ENCODE data around the gene SULF2. TPM values are rescaled to one million over a fixed set of nuclear protein-coding genes. Genes with fewer than 3 reads are reported as not detected.
"Not testable (repeated sequence)": the region's sequence is repeated elsewhere in the genome, so short reads cannot be mapped to it uniquely, and the experiment has no call there.

The SULF2 gene
- total RNA-seq, 1 donor from 2014 or later, result 97.8 TPM

DNA sequence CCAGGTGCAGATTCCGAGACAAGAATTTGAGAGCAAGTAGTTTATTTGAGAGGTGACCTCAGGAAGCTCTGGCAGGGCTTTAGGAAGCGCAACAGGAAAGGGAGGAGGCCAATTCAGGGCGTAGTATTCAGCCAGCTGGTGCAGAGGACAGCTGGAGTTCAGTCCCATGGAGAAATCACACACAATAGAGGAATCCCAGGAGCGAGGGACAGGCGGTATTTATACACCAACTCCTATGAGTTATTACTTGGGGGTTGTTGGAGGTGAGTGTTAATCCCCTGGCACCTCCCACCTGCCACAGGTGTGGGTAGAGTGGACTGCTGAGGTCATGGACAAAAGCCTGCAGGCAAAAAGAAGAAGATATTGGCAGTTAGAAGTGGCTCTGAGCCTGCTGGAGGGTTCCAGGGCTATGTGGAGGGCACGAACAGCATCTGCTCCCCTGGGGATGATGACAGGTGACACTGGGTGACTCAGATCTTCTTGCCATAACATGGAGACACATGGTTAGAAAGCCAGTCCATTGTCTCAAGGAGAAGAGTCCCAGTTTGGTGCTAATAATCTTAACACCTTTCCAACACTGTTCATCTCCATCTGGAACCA lies 13.9 kb upstream of the SULF2 start:
- Mint-ChIP-seq H3K4me3 (ENCODE audit: unreplicated experiment) (no peak overlapping the region), H3K27me3 (ENCODE audit: unreplicated experiment) (peaks cover 7% of the 10 kb centered on the region), H3K27ac (ENCODE audit: unreplicated experiment) (no peak overlapping the region), H3K36me3 (ENCODE audit: unreplicated experiment) (no peaks in the 10 kb centered on the region), H3K4me1 (ENCODE audit: low read depth, unreplicated experiment) (peaks cover 4% of the 10 kb centered on the region), H3K9me3 (ENCODE audit: unreplicated experiment) (peaks cover 3% of the 10 kb centered on the region)
- DNase-seq, result no peak
- TF ChIP-seq, protein P1, sequence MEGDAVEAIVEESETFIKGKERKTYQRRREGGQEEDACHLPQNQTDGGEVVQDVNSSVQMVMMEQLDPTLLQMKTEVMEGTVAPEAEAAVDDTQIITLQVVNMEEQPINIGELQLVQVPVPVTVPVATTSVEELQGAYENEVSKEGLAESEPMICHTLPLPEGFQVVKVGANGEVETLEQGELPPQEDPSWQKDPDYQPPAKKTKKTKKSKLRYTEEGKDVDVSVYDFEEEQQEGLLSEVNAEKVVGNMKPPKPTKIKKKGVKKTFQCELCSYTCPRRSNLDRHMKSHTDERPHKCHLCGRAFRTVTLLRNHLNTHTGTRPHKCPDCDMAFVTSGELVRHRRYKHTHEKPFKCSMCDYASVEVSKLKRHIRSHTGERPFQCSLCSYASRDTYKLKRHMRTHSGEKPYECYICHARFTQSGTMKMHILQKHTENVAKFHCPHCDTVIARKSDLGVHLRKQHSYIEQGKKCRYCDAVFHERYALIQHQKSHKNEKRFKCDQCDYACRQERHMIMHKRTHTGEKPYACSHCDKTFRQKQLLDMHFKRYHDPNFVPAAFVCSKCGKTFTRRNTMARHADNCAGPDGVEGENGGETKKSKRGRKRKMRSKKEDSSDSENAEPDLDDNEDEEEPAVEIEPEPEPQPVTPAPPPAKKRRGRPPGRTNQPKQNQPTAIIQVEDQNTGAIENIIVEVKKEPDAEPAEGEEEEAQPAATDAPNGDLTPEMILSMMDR (IDR thresholded peaks at IDR 0.05; ENCODE audit: partially characterized antibody, unreplicated experiment), result no peak

DNA sequence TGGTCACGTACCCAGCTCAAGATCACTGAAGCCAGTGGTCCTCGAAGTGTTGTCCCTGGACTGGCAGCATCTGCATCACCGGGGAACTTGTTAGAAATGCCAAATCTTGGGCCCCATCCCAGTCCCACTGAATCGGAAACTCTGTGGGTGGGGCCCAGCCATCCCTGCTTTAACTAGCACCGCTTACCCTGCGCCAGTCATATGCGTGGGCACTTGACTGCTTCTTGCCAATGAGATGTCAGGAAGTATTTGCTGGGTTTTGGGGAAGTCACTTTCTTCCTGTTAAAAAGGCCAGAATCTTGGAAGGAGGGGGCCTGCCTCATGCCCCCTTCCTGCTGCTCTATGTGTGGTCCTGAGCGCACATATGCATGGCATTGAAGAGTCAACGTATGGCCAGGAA lies 11.7 kb upstream of the SULF2 start:
- Mint-ChIP-seq H3K9me3 (ENCODE audit: unreplicated experiment) (no peaks in the 10 kb centered on the region), H3K4me3 (ENCODE audit: unreplicated experiment) (no peak overlapping the region), H3K27me3 (ENCODE audit: unreplicated experiment) (peaks cover 7% of the 10 kb centered on the region), H3K36me3 (ENCODE audit: unreplicated experiment) (no peaks in the 10 kb centered on the region), H3K27ac (ENCODE audit: unreplicated experiment) (no peak overlapping the region), H3K4me1 (ENCODE audit: low read depth, unreplicated experiment) (peaks cover 8% of the 10 kb centered on the region)
- TF ChIP-seq, protein P1 (IDR thresholded peaks at IDR 0.05; ENCODE audit: partially characterized antibody, unreplicated experiment), result no peak
- DNase-seq, result no peak

DNA sequence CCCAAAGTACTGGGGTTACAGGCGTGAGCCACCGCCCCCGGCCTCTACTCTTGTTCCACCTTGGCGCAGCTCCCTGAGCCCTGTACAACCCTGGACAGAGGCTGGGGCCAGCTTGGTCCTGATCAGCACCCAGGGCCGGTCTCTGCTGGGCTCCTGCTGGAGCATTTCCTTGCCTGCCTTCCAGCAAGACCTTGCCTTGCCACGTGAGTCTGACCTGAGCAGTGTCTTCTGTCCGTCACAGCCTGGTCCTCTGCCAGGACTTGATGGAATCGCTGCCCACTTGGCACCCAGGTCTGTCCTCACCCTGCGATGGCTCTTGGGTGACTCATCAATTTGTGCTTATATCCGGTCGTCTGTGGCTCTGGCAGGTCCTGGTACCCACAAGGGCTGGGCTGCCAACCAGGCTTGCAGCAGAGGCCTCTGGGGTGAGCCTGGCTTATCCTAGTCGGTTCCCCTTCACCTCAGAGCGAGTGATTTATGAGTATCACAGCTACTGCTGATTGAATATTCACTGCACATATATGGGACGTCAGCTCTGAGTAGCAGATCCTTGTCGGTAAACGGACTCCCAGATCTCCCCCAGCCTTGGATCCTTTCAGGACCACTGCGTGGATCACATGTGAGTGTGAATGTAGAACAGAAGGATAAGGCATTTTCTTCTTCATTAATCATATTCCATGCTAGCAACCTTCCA lies 10.1 kb upstream of the SULF2 start:
- Mint-ChIP-seq H3K9me3 (ENCODE audit: unreplicated experiment) (no peaks in the 10 kb centered on the region), H3K4me1 (ENCODE audit: low read depth, unreplicated experiment) (peaks cover 24% of the 10 kb centered on the region)
- TF ChIP-seq, protein P1 (IDR thresholded peaks at IDR 0.05; ENCODE audit: partially characterized antibody, unreplicated experiment), result no peak

DNA sequence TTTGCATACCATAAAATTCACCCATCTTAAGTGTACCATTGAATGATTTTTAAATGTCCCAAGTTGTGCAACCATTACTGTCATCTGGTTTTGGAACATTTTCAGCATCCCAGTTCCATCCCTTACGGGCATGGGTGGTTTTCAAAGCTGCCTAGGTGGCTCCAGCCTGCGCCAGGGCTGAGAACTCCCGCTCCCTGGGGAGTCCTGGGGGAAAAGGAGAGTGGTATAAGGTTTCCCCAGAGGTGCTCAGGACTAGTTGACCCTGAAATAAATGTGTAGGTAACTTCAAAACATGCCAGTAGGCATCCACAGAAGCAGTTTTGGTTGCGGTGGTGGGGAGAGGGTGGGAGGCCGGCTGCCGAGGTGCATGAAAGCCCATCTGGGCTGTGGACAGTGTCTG lies 9.0 kb upstream of the SULF2 start:
- Mint-ChIP-seq H3K4me1 (ENCODE audit: low read depth, unreplicated experiment) (peaks cover 33% of the 10 kb centered on the region), H3K27me3 (ENCODE audit: unreplicated experiment) (peaks cover 10% of the 10 kb centered on the region)
- not testable (repeated sequence) for H3K27ac Mint-ChIP-seq (ENCODE audit: unreplicated experiment); H3K9me3 Mint-ChIP-seq (ENCODE audit: unreplicated experiment); H3K4me3 Mint-ChIP-seq (ENCODE audit: unreplicated experiment); DNase-seq; H3K36me3 Mint-ChIP-seq (ENCODE audit: unreplicated experiment)

More for the DNA sequence above, 10.1 kb upstream of the SULF2 start:
- no peak for DNase-seq
- Mint-ChIP-seq H3K4me3 (ENCODE audit: unreplicated experiment) (no peak overlapping the region), H3K27ac (ENCODE audit: unreplicated experiment) (no peak overlapping the region), H3K36me3 (ENCODE audit: unreplicated experiment) (no peaks in the 10 kb centered on the region), H3K27me3 (ENCODE audit: unreplicated experiment) (peaks cover 10% of the 10 kb centered on the region)

DNA sequence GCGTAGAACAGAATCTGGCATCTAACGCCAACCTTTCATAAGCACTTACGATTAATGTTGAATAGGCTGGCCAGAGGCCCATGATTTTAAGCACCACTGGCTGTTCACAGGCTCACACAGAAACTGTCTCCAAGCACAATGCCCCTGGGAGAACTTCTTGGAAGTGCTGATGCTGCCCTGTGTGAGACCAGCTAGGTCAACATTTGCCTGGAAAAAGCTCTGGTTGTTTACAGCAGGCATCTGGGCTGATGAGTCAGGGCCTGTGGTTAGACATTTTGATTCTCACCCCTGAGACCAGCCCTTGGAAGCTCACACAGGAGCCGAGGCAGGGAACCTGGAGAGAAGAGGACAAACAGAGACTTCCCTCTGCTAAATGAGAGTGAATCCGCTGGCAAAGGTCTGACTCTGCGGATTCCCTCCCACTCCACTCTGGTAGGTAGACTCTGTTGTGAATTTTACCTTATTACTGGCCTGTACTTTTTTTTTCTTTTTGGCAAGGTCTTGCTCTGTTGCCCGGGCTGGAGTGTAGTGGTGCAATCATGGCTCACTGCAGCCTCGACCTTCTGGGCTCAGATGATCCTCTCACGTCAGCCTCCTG lies 6.8 kb upstream of the SULF2 start:
- Mint-ChIP-seq H3K27ac (ENCODE audit: unreplicated experiment) (no peak overlapping the region), H3K4me3 (ENCODE audit: unreplicated experiment) (no peak overlapping the region), H3K4me1 (ENCODE audit: low read depth, unreplicated experiment) (peaks cover 32% of the 10 kb centered on the region), H3K27me3 (ENCODE audit: unreplicated experiment) (peaks cover 8% of the 10 kb centered on the region), H3K36me3 (ENCODE audit: unreplicated experiment) (no peaks in the 10 kb centered on the region), H3K9me3 (ENCODE audit: unreplicated experiment) (peaks cover 4% of the 10 kb centered on the region)
- TF ChIP-seq, protein P1 (IDR thresholded peaks at IDR 0.05; ENCODE audit: partially characterized antibody, unreplicated experiment), result no peak
- DNase-seq, result no peak
